Stimulated activated CD8-positive, alpha-beta memory T cell treated with anti-CD3 and anti-CD28 coated beads, Interleukin-7, amount 100 ng/mL, for 1 hour (primary cell): ENCODE measurements around the gene KCNK17.
"Not testable (repeated sequence)": the region's sequence is repeated elsewhere in the genome, so short reads cannot be mapped to it uniquely, and the experiment has no call there.

Experiments
- DNase-seq, 2 donors: peaks; one replicate each; pipeline ENCODE4 v3.0.0-alpha.2; 2020; ENCODE audit warnings: low read depth in 2 of 2

The KCNK17 gene

GRCh38 chr6:39302011-39302410, 12.2 kb downstream of the KCNK17 start:
- DNase-seq: no peak

- DNase-seq: no peak
Observed at GRCh38 chr6:39301606-39302005, 12.6 kb downstream of the KCNK17 start.

- no peak for DNase-seq
Observed at GRCh38 chr6:39300739-39301138, 13.5 kb downstream of the KCNK17 start.

GRCh38 chr6:39298061-39298460, 16.2 kb downstream of the KCNK17 start:
- DNase-seq: no peak

GRCh38 chr6:39296745-39297640, 17.2 kb downstream of the KCNK17 start:
- DNase-seq: no peak

GRCh38 chr6:39295611-39296011, 18.6 kb downstream of the KCNK17 start:
- DNase-seq: no peak

- no peak for DNase-seq
Observed at GRCh38 chr6:39294899-39295298, 19.3 kb downstream of the KCNK17 start.

GRCh38 chr6:39294133-39294532, 20.1 kb downstream of the KCNK17 start:
- DNase-seq: no peak

- no peak for DNase-seq
Observed at GRCh38 chr6:39292637-39293036, 21.6 kb downstream of the KCNK17 start.

GRCh38 chr6:39289490-39289889, 24.7 kb downstream of the KCNK17 start:
- DNase-seq: no peak

GRCh38 chr6:39287601-39288000, 26.6 kb downstream of the KCNK17 start:
- no peak for DNase-seq

GRCh38 chr6:39286596-39286995, 27.6 kb downstream of the KCNK17 start:
- DNase-seq: not testable (repeated sequence)

GRCh38 chr6:39282774-39283173, 31.4 kb downstream of the KCNK17 start:
- DNase-seq: no peak

- no peak for DNase-seq
Observed at GRCh38 chr6:39281312-39281980, 32.8 kb downstream of the KCNK17 start.

- DNase-seq: no peak
Observed at GRCh38 chr6:39280247-39280731, 33.9 kb downstream of the KCNK17 start.

GRCh38 chr6:39279539-39279938, 34.7 kb downstream of the KCNK17 start:
- no peak for DNase-seq

- no peak for DNase-seq
Observed at GRCh38 chr6:39276379-39276995, 37.7 kb downstream of the KCNK17 start.

- DNase-seq: no peak
Observed at GRCh38 chr6:39274903-39275302, 39.3 kb downstream of the KCNK17 start.

GRCh38 chr6:39274471-39274870, 39.7 kb downstream of the KCNK17 start:
- DNase-seq: no peak

- DNase-seq: no peak
Observed at GRCh38 chr6:39273406-39273821, 40.8 kb downstream of the KCNK17 start.

- no peak for DNase-seq
Observed at GRCh38 chr6:39269961-39270360, 44.3 kb downstream of the KCNK17 start.

GRCh38 chr6:39268721-39269120, 45.5 kb downstream of the KCNK17 start:
- no peak for DNase-seq
